Measurements from ENCODE around the gene IL1RAPL1. TPM values are rescaled to one million over a fixed set of nuclear protein-coding genes. Genes with fewer than 3 reads are reported as not detected.

IL1RAPL1 gene
- polyA plus RNA-seq, 1 donor, result 0.34 TPM

GRCh38 chrX:29269390-29269789 is 682.1 kb downstream of the IL1RAPL1 start:
- Histone ChIP-seq H3K4me3 (ENCODE audit: low read length) (no peak overlapping the region), H3K27ac (ENCODE audit: low read length) (no peak overlapping the region), H3K36me3 (ENCODE audit: control insufficient read depth, insufficient read depth, low read length) (no peaks in the 10 kb centered on the region), H3K27me3 (ENCODE audit: control insufficient read depth, insufficient read depth, low read length) (no peaks in the 10 kb centered on the region), H3K4me1 (ENCODE audit: control insufficient read depth, insufficient read depth, low read length) (no peaks in the 10 kb centered on the region), H3K9me3 (ENCODE audit: control insufficient read depth, low read depth, low read length) (no peaks in the 10 kb centered on the region)
- no peak for DNase-seq

GRCh38 chrX:29274517-29274916 is 687.3 kb downstream of the IL1RAPL1 start:
- H3K27ac ChIP-seq (ENCODE audit: low read length), result no peak overlapping the region
- no peaks in the 10 kb centered on the region for H3K36me3 ChIP-seq (ENCODE audit: control insufficient read depth, insufficient read depth, low read length)
- 20% methylated on average over 1 of the region's 3 CpGs for WGBS (ENCODE audit: insufficient coverage, low lambda C conversion rate)
- no peak overlapping the region for H3K4me3 ChIP-seq (ENCODE audit: low read length)
- H3K27me3 ChIP-seq (ENCODE audit: control insufficient read depth, insufficient read depth, low read length), result no peaks in the 10 kb centered on the region
- DNase-seq, result no peak
- H3K9me3 ChIP-seq (ENCODE audit: control insufficient read depth, low read depth, low read length), result no peaks in the 10 kb centered on the region
- H3K4me1 ChIP-seq (ENCODE audit: control insufficient read depth, insufficient read depth, low read length), result no peaks in the 10 kb centered on the region

GRCh38 chrX:29275928-29276327 is 688.7 kb downstream of the IL1RAPL1 start:
- no peaks in the 10 kb centered on the region for H3K9me3 ChIP-seq (ENCODE audit: control insufficient read depth, low read depth, low read length)
- H3K36me3 ChIP-seq (ENCODE audit: control insufficient read depth, insufficient read depth, low read length), result no peaks in the 10 kb centered on the region
- H3K27ac ChIP-seq (ENCODE audit: low read length), result no peak overlapping the region
- no peaks in the 10 kb centered on the region for H3K27me3 ChIP-seq (ENCODE audit: control insufficient read depth, insufficient read depth, low read length)
- H3K4me3 ChIP-seq (ENCODE audit: low read length), result no peak overlapping the region
- no peaks in the 10 kb centered on the region for H3K4me1 ChIP-seq (ENCODE audit: control insufficient read depth, insufficient read depth, low read length)
- DNase-seq, result no peak

- WGBS (ENCODE audit: insufficient coverage, low lambda C conversion rate), result no CpG with 5 or more reads among the region's 2 CpGs
- H3K4me3 ChIP-seq (ENCODE audit: low read length), result no peak overlapping the region
- H3K4me1 ChIP-seq (ENCODE audit: control insufficient read depth, insufficient read depth, low read length), result no peaks in the 10 kb centered on the region
- DNase-seq, result no peak
- H3K36me3 ChIP-seq (ENCODE audit: control insufficient read depth, insufficient read depth, low read length), result no peaks in the 10 kb centered on the region
- H3K27me3 ChIP-seq (ENCODE audit: control insufficient read depth, insufficient read depth, low read length), result no peaks in the 10 kb centered on the region
- no peaks in the 10 kb centered on the region for H3K9me3 ChIP-seq (ENCODE audit: control insufficient read depth, low read depth, low read length)
- no peak overlapping the region for H3K27ac ChIP-seq (ENCODE audit: low read length)
Measured at GRCh38 chrX:29281078-29281742, 694.0 kb downstream of the IL1RAPL1 start.

- no peak for DNase-seq
- Histone ChIP-seq H3K4me3 (ENCODE audit: low read length) (no peak overlapping the region), H3K4me1 (ENCODE audit: control insufficient read depth, insufficient read depth, low read length) (no peaks in the 10 kb centered on the region), H3K27ac (ENCODE audit: low read length) (no peak overlapping the region), H3K27me3 (ENCODE audit: control insufficient read depth, insufficient read depth, low read length) (no peaks in the 10 kb centered on the region), H3K9me3 (ENCODE audit: control insufficient read depth, low read depth, low read length) (no peaks in the 10 kb centered on the region), H3K36me3 (ENCODE audit: control insufficient read depth, insufficient read depth, low read length) (no peaks in the 10 kb centered on the region)
- no CpG with 5 or more reads among the region's 2 CpGs for WGBS (ENCODE audit: insufficient coverage, low lambda C conversion rate)
Measured at GRCh38 chrX:29285664-29286063, 698.4 kb downstream of the IL1RAPL1 start.

GRCh38 chrX:29295987-29296680 is 708.9 kb downstream of the IL1RAPL1 start:
- H3K4me3 ChIP-seq (ENCODE audit: low read length), result no peak overlapping the region
- no peak overlapping the region for H3K27ac ChIP-seq (ENCODE audit: low read length)
- WGBS (ENCODE audit: insufficient coverage, low lambda C conversion rate), result no CpG with 5 or more reads among the region's 1 CpG
- no peak for DNase-seq
- H3K9me3 ChIP-seq (ENCODE audit: control insufficient read depth, low read depth, low read length), result no peaks in the 10 kb centered on the region
- H3K4me1 ChIP-seq (ENCODE audit: control insufficient read depth, insufficient read depth, low read length), result no peaks in the 10 kb centered on the region
- H3K27me3 ChIP-seq (ENCODE audit: control insufficient read depth, insufficient read depth, low read length), result no peaks in the 10 kb centered on the region
- H3K36me3 ChIP-seq (ENCODE audit: control insufficient read depth, insufficient read depth, low read length), result no peaks in the 10 kb centered on the region

GRCh38 chrX:29297171-29297800 is 710.0 kb downstream of the IL1RAPL1 start:
- no peak overlapping the region for H3K4me3 ChIP-seq (ENCODE audit: low read length)
- WGBS (ENCODE audit: insufficient coverage, low lambda C conversion rate), result 60% methylated on average over 2 of the region's 4 CpGs
- H3K4me1 ChIP-seq (ENCODE audit: control insufficient read depth, insufficient read depth, low read length), result no peaks in the 10 kb centered on the region
- no peak overlapping the region for H3K27ac ChIP-seq (ENCODE audit: low read length)
- no peaks in the 10 kb centered on the region for H3K36me3 ChIP-seq (ENCODE audit: control insufficient read depth, insufficient read depth, low read length)
- no peaks in the 10 kb centered on the region for H3K9me3 ChIP-seq (ENCODE audit: control insufficient read depth, low read depth, low read length)
- no peaks in the 10 kb centered on the region for H3K27me3 ChIP-seq (ENCODE audit: control insufficient read depth, insufficient read depth, low read length)
- no peak for DNase-seq

GRCh38 chrX:29299684-29300083 is 712.4 kb downstream of the IL1RAPL1 start:
- H3K4me3 ChIP-seq (ENCODE audit: low read length), result no peak overlapping the region
- H3K27me3 ChIP-seq (ENCODE audit: control insufficient read depth, insufficient read depth, low read length), result no peaks in the 10 kb centered on the region
- no peaks in the 10 kb centered on the region for H3K9me3 ChIP-seq (ENCODE audit: control insufficient read depth, low read depth, low read length)
- no peaks in the 10 kb centered on the region for H3K36me3 ChIP-seq (ENCODE audit: control insufficient read depth, insufficient read depth, low read length)
- no CpG with 5 or more reads among the region's 2 CpGs for WGBS (ENCODE audit: insufficient coverage, low lambda C conversion rate)
- no peak overlapping the region for H3K27ac ChIP-seq (ENCODE audit: low read length)
- DNase-seq, result no peak
- H3K4me1 ChIP-seq (ENCODE audit: control insufficient read depth, insufficient read depth, low read length), result no peaks in the 10 kb centered on the region

GRCh38 chrX:29308726-29309125 is 721.5 kb downstream of the IL1RAPL1 start:
- H3K4me1 ChIP-seq (ENCODE audit: control insufficient read depth, insufficient read depth, low read length), result no peaks in the 10 kb centered on the region
- no peaks in the 10 kb centered on the region for H3K9me3 ChIP-seq (ENCODE audit: control insufficient read depth, low read depth, low read length)
- no peaks in the 10 kb centered on the region for H3K36me3 ChIP-seq (ENCODE audit: control insufficient read depth, insufficient read depth, low read length)
- H3K27ac ChIP-seq (ENCODE audit: low read length), result no peak overlapping the region
- WGBS (ENCODE audit: insufficient coverage, low lambda C conversion rate), result no CpG with 5 or more reads among the region's 4 CpGs
- H3K4me3 ChIP-seq (ENCODE audit: low read length), result no peak overlapping the region
- no peaks in the 10 kb centered on the region for H3K27me3 ChIP-seq (ENCODE audit: control insufficient read depth, insufficient read depth, low read length)
- no peak for DNase-seq

- Histone ChIP-seq H3K4me3 (ENCODE audit: low read length) (no peak overlapping the region), H3K9me3 (ENCODE audit: control insufficient read depth, low read depth, low read length) (no peaks in the 10 kb centered on the region), H3K27ac (ENCODE audit: low read length) (no peak overlapping the region), H3K27me3 (ENCODE audit: control insufficient read depth, insufficient read depth, low read length) (no peaks in the 10 kb centered on the region), H3K36me3 (ENCODE audit: control insufficient read depth, insufficient read depth, low read length) (no peaks in the 10 kb centered on the region), H3K4me1 (ENCODE audit: control insufficient read depth, insufficient read depth, low read length) (no peaks in the 10 kb centered on the region)
- DNase-seq, result no peak
- WGBS (ENCODE audit: insufficient coverage, low lambda C conversion rate), result 40% methylated on average over 1 of the region's 3 CpGs
Measured at GRCh38 chrX:29315931-29316330, 728.7 kb downstream of the IL1RAPL1 start.
